Activated CD8-positive, alpha-beta T cell treated with anti-CD3 and anti-CD28 coated beads for 36 hours (primary cell): Measurements from ENCODE around the gene TBC1D22A. TPM values are rescaled to one million over a fixed set of nuclear protein-coding genes. Genes with fewer than 3 reads are reported as not detected.

ENCODE experiments used
- ATAC-seq: fragments of 200-7000 bp; cut with Tn5 transposase; one replicate; pipeline ENCODE4 v1.10.0; 2021; ENCODE audit warnings: mild to moderate bottlenecking, moderate library complexity
- CTCF ChIA-PET: fragments of 350-600 bp; sonication (Branson Sonifier 250); formaldehyde crosslinking; loops from one replicate; lab custom pipeline; 2021; ENCODE audit warnings: antibody characterized with exemption; lab: Charles Lee
- POLR2A ChIA-PET: fragments of 350-600 bp; sonication (Branson Sonifier 250); formaldehyde crosslinking; loops from one replicate; lab custom pipeline; 2021; ENCODE audit warnings: antibody characterized with exemption; lab: Charles Lee
- DNase-seq: peaks from one replicate; pipeline ENCODE4 v3.0.0-alpha.2; 2020
- H3K27ac Mint-ChIP-seq: one replicate; pipeline ENCODE4 v1.8.0; 2021; ENCODE audit warnings: mild to moderate bottlenecking, mixed read lengths
- H3K27me3 Mint-ChIP-seq: one replicate; pipeline ENCODE4 v1.8.0; 2021; ENCODE audit warnings: mixed read lengths
- H3K36me3 Mint-ChIP-seq: one replicate; pipeline ENCODE4 v1.8.0; 2021; ENCODE audit warnings: low read depth, mixed read lengths
- H3K4me1 Mint-ChIP-seq: one replicate; pipeline ENCODE4 v1.8.0; 2021; ENCODE audit warnings: low read depth, mixed read lengths
- H3K4me3 Mint-ChIP-seq: one replicate; pipeline ENCODE4 v1.8.0; 2021; ENCODE audit warnings: mild to moderate bottlenecking, moderate library complexity, mixed read lengths
- H3K9me3 Mint-ChIP-seq: one replicate; pipeline ENCODE4 v1.8.0; 2021; ENCODE audit warnings: mixed read lengths
- intact Hi-C: fragments of 100-400 bp; cut with micrococcal nuclease; formaldehyde crosslinking; loops from one replicate; pipeline ENCODE4 v1.10.0; 2022
- total RNA-seq, 2 experiments: library from RNA; stranded (reverse); gene quantifications; one replicate each; pipeline ENCODE4 v1.2.3, GENCODE V29; 2021
- TF ChIP-seq, protein P1 (sequence below): fragments of 200-600 bp; IDR thresholded peaks from one replicate; pipeline ENCODE4 v1.8.0; 2022; ENCODE audit warnings: antibody characterized with exemption, mild to moderate bottlenecking

Gene TBC1D22A
- total RNA-seq, 2 experiments from 2014 or later = 41.0 to 42.8 TPM

DNA sequence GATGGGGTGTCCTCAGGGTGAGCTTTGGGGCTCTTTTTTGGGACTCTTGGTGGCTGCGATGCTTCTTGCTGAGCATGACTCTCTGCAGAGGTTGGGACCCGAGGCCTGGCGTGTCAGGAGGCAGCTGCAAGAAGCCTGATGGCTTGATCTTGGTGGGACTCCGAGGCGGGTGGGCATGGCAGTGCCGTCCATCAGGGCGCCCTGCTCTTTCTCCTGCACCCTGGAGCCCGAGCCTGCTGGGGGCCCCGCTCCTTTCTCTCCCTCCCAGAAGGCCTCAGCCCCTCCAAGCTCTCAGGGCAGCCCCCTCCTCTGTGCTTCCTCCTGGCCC is 432.7 kb downstream of the TBC1D22A start:
- no peak for DNase-seq
- ChIA-PET CTCF (no interaction called here), POLR2A (no interaction called here)
- Mint-ChIP-seq H3K36me3 (no peaks in the 10 kb centered on the region), H3K9me3 (no peaks in the 10 kb centered on the region), H3K27ac (no peak overlapping the region), H3K4me3 (no peak overlapping the region), H3K27me3 (no peaks in the 10 kb centered on the region), H3K4me1 (no peaks in the 10 kb centered on the region)
- intact Hi-C loops = no loop called here
- ATAC-seq = no peak
- TF ChIP-seq, protein P1, sequence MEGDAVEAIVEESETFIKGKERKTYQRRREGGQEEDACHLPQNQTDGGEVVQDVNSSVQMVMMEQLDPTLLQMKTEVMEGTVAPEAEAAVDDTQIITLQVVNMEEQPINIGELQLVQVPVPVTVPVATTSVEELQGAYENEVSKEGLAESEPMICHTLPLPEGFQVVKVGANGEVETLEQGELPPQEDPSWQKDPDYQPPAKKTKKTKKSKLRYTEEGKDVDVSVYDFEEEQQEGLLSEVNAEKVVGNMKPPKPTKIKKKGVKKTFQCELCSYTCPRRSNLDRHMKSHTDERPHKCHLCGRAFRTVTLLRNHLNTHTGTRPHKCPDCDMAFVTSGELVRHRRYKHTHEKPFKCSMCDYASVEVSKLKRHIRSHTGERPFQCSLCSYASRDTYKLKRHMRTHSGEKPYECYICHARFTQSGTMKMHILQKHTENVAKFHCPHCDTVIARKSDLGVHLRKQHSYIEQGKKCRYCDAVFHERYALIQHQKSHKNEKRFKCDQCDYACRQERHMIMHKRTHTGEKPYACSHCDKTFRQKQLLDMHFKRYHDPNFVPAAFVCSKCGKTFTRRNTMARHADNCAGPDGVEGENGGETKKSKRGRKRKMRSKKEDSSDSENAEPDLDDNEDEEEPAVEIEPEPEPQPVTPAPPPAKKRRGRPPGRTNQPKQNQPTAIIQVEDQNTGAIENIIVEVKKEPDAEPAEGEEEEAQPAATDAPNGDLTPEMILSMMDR = no peak

DNA sequence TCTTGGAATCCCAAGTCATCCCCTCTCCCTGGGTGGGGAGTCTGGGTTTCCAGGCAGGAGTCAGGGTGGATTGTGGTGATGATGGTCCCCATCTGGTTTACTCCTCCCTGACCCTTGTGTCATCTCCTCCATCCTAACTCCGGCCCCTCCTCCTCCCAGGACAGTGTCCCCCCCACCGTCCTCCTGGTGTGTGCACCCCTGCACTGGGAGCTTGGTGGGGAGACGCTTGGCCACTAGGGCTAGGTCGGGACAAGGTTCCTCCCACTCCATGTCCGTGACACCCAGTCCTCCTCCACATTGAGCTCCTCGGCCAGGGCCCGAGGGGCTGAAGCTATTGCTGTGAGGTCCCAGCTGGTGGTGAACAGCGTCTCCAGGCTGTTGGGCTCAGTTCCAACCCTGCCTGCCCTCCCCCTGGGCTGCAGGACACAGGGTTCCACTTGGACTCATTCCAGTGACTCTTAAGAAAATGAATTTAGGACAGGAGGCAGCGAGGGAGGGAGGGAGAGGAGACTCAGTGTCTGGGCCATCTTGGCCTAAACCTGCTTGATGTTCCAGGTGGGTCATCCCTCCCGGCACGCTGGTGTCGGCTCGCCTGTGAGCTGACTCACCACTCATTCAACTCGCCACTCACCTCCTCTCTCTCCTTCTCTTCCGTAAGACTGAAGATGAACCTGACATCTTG is 433.2 kb downstream of the TBC1D22A start:
- CTCF ChIA-PET = no interaction called here
- H3K36me3 Mint-ChIP-seq = no peaks in the 10 kb centered on the region
- intact Hi-C loops = no loop called here
- H3K4me1 Mint-ChIP-seq = no peaks in the 10 kb centered on the region
- no peak overlapping the region for H3K27ac Mint-ChIP-seq
- ATAC-seq (no peak), DNase-seq (no peak)
- H3K4me3 Mint-ChIP-seq = no peak overlapping the region
- H3K9me3 Mint-ChIP-seq = no peaks in the 10 kb centered on the region
- POLR2A ChIA-PET = interaction anchor here (0.5 kb wide), 1 partner anchor 258 kb away, joined by 3 read pairs; no protein-coding TSS in a partner anchor
- no peaks in the 10 kb centered on the region for H3K27me3 Mint-ChIP-seq
- TF ChIP-seq, protein P1 = no peak

DNA sequence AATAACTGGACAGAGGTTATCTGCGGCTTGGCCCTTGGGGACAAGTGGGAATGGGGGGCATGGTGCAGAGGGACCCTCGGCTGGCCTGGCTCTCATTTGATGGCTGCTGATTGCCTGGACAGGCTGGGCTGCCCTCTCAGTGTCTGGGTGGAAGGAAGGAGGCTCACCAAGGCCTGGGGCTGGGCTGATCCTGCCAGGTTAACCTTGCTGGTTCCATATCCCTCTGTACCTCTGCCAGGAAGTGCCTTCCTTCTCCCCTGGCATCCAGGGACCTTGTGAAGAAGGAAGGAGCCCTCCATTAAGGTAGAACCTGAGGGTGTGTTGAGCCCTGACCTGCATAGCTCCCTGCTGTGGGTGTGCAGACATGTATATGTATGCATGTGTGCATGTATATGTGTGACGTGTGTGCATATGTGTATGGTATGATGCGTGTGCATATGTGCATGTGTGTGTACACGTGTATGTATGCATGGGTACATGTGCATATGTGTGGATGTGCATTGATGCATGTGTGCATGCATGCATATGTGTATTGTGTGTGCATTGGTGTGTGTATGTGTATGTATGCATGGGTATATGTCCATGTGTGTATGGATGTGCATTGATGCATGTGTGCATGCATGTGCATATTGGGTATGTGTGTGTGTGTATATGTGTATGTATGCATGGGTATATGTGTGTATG is 433.9 kb downstream of the TBC1D22A start:
- TF ChIP-seq, protein P1 = no peak
- ChIA-PET POLR2A (interaction anchor here (0.5 kb wide), 1 partner anchor 259 kb away, joined by 3 read pairs; no protein-coding TSS in a partner anchor), CTCF (no interaction called here)
- ATAC-seq = no peak
- H3K27ac Mint-ChIP-seq = no peak overlapping the region
- DNase-seq = no peak
- intact Hi-C loops = no loop called here
- H3K27me3 Mint-ChIP-seq = no peaks in the 10 kb centered on the region
- no peaks in the 10 kb centered on the region for H3K4me1 Mint-ChIP-seq
- no peak overlapping the region for H3K4me3 Mint-ChIP-seq
- no peaks in the 10 kb centered on the region for H3K36me3 Mint-ChIP-seq
- H3K9me3 Mint-ChIP-seq = no peaks in the 10 kb centered on the region

DNA sequence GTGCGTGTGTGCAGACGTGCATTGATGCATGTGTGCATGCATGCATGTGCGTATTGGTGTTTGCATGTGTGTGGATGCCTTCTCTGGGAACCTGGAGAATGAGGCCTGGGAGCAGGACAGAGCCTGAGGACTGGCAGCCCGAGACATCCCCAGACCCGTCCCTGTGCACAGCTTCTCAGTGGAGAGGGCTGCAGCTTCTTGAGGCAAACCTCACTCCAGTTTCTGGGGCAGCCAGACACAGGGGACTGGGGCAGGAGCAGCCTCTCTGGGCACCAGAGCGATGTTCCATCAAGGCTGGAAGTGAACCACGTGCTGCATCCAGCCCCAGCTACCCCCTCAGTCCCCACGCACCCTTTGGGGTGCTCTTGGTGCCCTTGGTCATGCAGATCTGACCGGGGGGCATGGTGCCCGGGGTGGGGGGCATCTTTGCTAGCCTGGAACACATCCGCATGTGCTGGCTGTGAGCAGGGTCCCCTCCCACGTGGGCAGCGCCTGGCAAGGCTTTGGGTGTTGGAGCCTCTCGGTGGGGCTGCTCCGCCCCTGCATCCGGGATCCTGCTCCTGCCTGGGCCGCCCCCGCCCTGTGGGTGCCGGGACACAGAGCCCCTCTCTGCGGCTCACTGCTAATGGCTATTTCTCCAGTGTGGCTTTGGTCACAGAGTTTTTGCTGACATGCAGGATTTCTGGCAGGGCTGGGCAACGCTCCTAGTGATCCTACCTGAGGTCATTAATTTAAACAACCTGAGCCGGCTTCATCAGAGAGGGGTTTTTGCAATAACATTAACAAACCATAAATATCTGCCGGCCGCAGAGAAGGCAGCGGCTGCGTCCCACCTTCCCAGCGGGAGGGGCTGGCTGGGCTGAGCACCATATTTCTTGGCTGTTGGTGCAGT is 434.7 kb downstream of the TBC1D22A start:
- ATAC-seq (no peak), DNase-seq (no peak)
- TF ChIP-seq, protein P1 = no peak
- intact Hi-C loops = no loop called here
- POLR2A ChIA-PET = no interaction called here
- Mint-ChIP-seq H3K36me3 (no peaks in the 10 kb centered on the region), H3K4me1 (no peaks in the 10 kb centered on the region), H3K4me3 (no peak overlapping the region), H3K9me3 (no peaks in the 10 kb centered on the region), H3K27ac (no peak overlapping the region), H3K27me3 (no peaks in the 10 kb centered on the region)
- CTCF ChIA-PET = no interaction called here
